Chondrocyte (in vitro differentiated cells): Measurements from ENCODE around the gene STKLD1. TPM values are rescaled to one million over a fixed set of nuclear protein-coding genes. Genes with fewer than 3 reads are reported as not detected.

Source experiments
- DNase-seq: peaks from one replicate; pipeline ENCODE4 v3.0.0; 2021; ENCODE audit warnings: mixed read lengths, low spot score
- H3K27ac Mint-ChIP-seq: one replicate; pipeline ENCODE4 v1.8.0; 2021; ENCODE audit warnings: mild to moderate bottlenecking, moderate library complexity, mixed read lengths; ENCODE audit not compliant: unreplicated experiment
- H3K27me3 Mint-ChIP-seq: 2 replicates; pipeline ENCODE4 v1.8.0; 2021; ENCODE audit warnings: low read depth, mixed read lengths
- H3K36me3 Mint-ChIP-seq: 2 replicates; pipeline ENCODE4 v1.8.0; 2021; ENCODE audit warnings: low read depth, mixed read lengths
- H3K4me1 Mint-ChIP-seq: 2 replicates; pipeline ENCODE4 v1.8.0; 2021; ENCODE audit warnings: low read depth, mild to moderate bottlenecking, mixed read lengths
- H3K4me3 Mint-ChIP-seq: one replicate; pipeline ENCODE4 v1.8.0; 2021; ENCODE audit warnings: mild to moderate bottlenecking, moderate library complexity, mixed read lengths; ENCODE audit not compliant: unreplicated experiment
- H3K9me3 Mint-ChIP-seq: 2 replicates; pipeline ENCODE4 v1.8.0; 2021; ENCODE audit warnings: low read depth, mixed read lengths
- CTCF ChIP-seq: fragments of 200-600 bp; sonication (generic); IDR thresholded peaks from 2 replicates; pipeline ENCODE4 v1.5.0; 2021; ENCODE audit warnings: antibody characterized with exemption, mild to moderate bottlenecking, moderate library complexity
- total RNA-seq: library from RNA; stranded (reverse); gene quantifications from 3 replicates; pipeline ENCODE4 v1.2.1, GENCODE V29; 2021

The STKLD1 gene
- total RNA-seq, 1 donor from 2014 or later, result 1.8 TPM

GRCh38 chr9:133349965-133350616 is 26.1 kb upstream of the STKLD1 start:
- no peak for TF ChIP-seq CTCF
- Mint-ChIP-seq H3K4me1 (peaks cover 45% of the 10 kb centered on the region), H3K27ac (peak overlapping the region; percentile 93), H3K36me3 (peaks cover 29% of the 10 kb centered on the region), H3K9me3 (no peaks in the 10 kb centered on the region), H3K27me3 (no peaks in the 10 kb centered on the region), H3K4me3 (peak overlapping the region; percentile 98)
- DNase-seq, result no peak

GRCh38 chr9:133351526-133351907 is 24.6 kb upstream of the STKLD1 start:
- Mint-ChIP-seq H3K4me3 (no peak overlapping the region), H3K4me1 (peaks cover 44% of the 10 kb centered on the region), H3K9me3 (no peaks in the 10 kb centered on the region), H3K27me3 (no peaks in the 10 kb centered on the region), H3K27ac (peak overlapping the region; percentile 22), H3K36me3 (peaks cover 29% of the 10 kb centered on the region)
- no peak for DNase-seq
- TF ChIP-seq CTCF, result no peak

- Mint-ChIP-seq H3K36me3 (peaks cover 29% of the 10 kb centered on the region), H3K9me3 (no peaks in the 10 kb centered on the region), H3K4me1 (peaks cover 41% of the 10 kb centered on the region), H3K27me3 (no peaks in the 10 kb centered on the region), H3K4me3 (no peak overlapping the region), H3K27ac (peak overlapping the region; percentile 22)
- DNase-seq, result no peak
- TF ChIP-seq CTCF, result peak; percentile 71
These were observed 24.1 kb upstream of the STKLD1 start for GRCh38 chr9:133351908-133352634.

GRCh38 chr9:133352635-133353340 is 23.4 kb upstream of the STKLD1 start:
- H3K27ac Mint-ChIP-seq, result peak overlapping the region; percentile 24
- TF ChIP-seq CTCF, result no peak

GRCh38 chr9:133353548-133353947 is 22.6 kb upstream of the STKLD1 start:
- Mint-ChIP-seq H3K4me1 (peaks cover 49% of the 10 kb centered on the region), H3K9me3 (no peaks in the 10 kb centered on the region), H3K27me3 (no peaks in the 10 kb centered on the region), H3K36me3 (peaks cover 26% of the 10 kb centered on the region), H3K27ac (peak overlapping the region; percentile 45), H3K4me3 (no peak overlapping the region)
- DNase-seq, result no peak
- no peak for TF ChIP-seq CTCF

More at GRCh38 chr9:133352635-133353340, 23.4 kb upstream of the STKLD1 start:
- Mint-ChIP-seq H3K4me1 (peaks cover 47% of the 10 kb centered on the region), H3K36me3 (peaks cover 29% of the 10 kb centered on the region), H3K9me3 (no peaks in the 10 kb centered on the region), H3K4me3 (no peak overlapping the region), H3K27me3 (no peaks in the 10 kb centered on the region)
- DNase-seq, result no peak
